HK-2 (cell line): Measurements from ENCODE around the gene WDR31.
"Not testable (repeated sequence)": the region's sequence is repeated elsewhere in the genome, so short reads cannot be mapped to it uniquely, and the experiment has no call there.

Experiments used
- DNase-seq: peaks from one replicate; pipeline ENCODE4 v3.0.0-alpha.2; 2018; ENCODE audit not compliant: unreplicated experiment

The WDR31 gene

GRCh38 chr9:113298311-113298710 is 41.8 kb downstream of the WDR31 start:
- DNase-seq, result no peak

- no peak for DNase-seq
Measured at GRCh38 chr9:113296796-113297558, 43.1 kb downstream of the WDR31 start.

GRCh38 chr9:113296247-113296646 is 43.8 kb downstream of the WDR31 start:
- DNase-seq, result not testable (repeated sequence)

GRCh38 chr9:113293285-113293878 is 46.7 kb downstream of the WDR31 start:
- no peak for DNase-seq

GRCh38 chr9:113290052-113290607 is 49.9 kb downstream of the WDR31 start:
- DNase-seq, result no peak

GRCh38 chr9:113289091-113289490 is 51.0 kb downstream of the WDR31 start:
- no peak for DNase-seq

GRCh38 chr9:113281356-113281755 is 58.7 kb downstream of the WDR31 start:
- no peak for DNase-seq

- no peak for DNase-seq
Measured at GRCh38 chr9:113278840-113279239, 61.2 kb downstream of the WDR31 start.

- peak; percentile 98 for DNase-seq
Measured at GRCh38 chr9:113275157-113276131, 64.6 kb downstream of the WDR31 start, which contains the start of the genes CDC26 and PRPF4. Gene CDC26 (minus strand): TSS chr9:113275572. CDS start chr9:113272507, 3,065 bp downstream. Gene PRPF4 (plus strand): TSS chr9:113275658. CDS start chr9:113275744, 86 bp downstream.

- no peak for DNase-seq
Measured at GRCh38 chr9:113274474-113275156, 65.5 kb downstream of the WDR31 start.

- DNase-seq, result no peak
Measured at GRCh38 chr9:113269871-113270270, 70.2 kb downstream of the WDR31 start.

GRCh38 chr9:113269355-113269754 is 70.7 kb downstream of the WDR31 start:
- DNase-seq, result no peak

- no peak for DNase-seq
Measured at GRCh38 chr9:113267911-113268566, 72.0 kb downstream of the WDR31 start.

GRCh38 chr9:113266174-113266573 is 73.9 kb downstream of the WDR31 start:
- DNase-seq, result no peak
